Measurements from ENCODE around the gene UACA. TPM values are rescaled to one million over a fixed set of nuclear protein-coding genes. Genes with fewer than 3 reads are reported as not detected.

Gene UACA
- total RNA-seq, 4 donors from 2014 or later, result 83.2 to 154 (median 107) TPM

DNA sequence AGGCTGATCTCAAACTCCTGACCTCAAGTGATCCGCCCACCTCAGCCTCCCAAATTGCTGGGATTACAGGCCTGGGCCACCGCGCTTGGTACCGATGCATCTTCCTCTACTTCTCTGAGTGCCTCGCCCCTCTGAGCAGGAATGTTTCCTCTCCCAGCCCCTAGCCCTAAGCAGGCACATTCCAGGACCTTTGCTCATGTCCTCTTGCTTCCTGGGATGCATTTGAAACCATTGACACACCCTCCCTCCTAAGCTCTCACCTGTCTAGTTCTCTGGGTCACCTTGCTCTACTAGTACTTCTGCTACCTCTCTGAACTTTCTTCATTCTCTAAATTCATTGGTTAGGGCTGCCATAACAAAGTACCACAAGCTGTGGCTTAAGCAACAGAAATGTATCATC, 17.9 kb upstream of the UACA start:
- TF ChIP-seq, protein P1, sequence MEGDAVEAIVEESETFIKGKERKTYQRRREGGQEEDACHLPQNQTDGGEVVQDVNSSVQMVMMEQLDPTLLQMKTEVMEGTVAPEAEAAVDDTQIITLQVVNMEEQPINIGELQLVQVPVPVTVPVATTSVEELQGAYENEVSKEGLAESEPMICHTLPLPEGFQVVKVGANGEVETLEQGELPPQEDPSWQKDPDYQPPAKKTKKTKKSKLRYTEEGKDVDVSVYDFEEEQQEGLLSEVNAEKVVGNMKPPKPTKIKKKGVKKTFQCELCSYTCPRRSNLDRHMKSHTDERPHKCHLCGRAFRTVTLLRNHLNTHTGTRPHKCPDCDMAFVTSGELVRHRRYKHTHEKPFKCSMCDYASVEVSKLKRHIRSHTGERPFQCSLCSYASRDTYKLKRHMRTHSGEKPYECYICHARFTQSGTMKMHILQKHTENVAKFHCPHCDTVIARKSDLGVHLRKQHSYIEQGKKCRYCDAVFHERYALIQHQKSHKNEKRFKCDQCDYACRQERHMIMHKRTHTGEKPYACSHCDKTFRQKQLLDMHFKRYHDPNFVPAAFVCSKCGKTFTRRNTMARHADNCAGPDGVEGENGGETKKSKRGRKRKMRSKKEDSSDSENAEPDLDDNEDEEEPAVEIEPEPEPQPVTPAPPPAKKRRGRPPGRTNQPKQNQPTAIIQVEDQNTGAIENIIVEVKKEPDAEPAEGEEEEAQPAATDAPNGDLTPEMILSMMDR (IDR thresholded peaks at IDR 0.05; ENCODE audit: low read depth), result no peak

DNA sequence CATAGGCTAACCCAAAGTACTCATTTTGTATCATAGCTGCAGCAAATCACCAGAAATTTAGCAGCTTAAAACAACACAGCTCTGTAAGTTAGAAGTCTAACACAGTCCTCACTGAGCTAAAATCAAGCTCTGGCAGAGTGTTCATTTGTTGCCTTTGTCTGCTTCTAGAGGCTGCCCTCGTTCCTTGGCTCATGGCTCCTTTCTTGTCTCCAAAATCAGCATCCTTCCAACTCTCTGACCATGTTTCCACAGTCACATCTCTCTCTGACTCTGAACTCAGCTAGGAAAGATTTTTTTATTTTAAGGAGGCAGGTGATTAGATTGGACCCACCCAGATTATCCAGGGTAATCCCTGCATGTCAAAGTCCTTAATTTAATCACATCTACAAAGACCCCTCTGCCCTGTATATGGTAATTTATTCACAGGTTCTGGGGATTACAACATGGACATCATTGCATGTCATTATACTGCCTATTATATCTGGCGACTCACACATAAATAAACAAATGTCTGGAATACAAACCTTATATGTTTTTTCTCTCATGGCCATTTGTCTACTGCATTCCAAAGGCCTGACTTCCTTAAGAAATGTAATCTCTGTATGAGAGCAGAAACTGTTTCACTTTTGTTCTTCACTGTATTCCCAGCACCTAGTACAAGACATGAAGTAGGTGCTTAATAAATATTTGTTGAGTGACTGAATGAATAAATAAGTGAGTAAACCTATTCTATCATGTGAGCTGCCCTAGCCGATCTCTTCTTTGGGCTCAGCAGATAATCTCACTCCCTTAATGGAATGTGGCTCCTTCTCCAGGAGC, 15.1 kb upstream of the UACA start:
- TF ChIP-seq, protein P1 (IDR thresholded peaks at IDR 0.05; ENCODE audit: low read depth), result no peak

DNA sequence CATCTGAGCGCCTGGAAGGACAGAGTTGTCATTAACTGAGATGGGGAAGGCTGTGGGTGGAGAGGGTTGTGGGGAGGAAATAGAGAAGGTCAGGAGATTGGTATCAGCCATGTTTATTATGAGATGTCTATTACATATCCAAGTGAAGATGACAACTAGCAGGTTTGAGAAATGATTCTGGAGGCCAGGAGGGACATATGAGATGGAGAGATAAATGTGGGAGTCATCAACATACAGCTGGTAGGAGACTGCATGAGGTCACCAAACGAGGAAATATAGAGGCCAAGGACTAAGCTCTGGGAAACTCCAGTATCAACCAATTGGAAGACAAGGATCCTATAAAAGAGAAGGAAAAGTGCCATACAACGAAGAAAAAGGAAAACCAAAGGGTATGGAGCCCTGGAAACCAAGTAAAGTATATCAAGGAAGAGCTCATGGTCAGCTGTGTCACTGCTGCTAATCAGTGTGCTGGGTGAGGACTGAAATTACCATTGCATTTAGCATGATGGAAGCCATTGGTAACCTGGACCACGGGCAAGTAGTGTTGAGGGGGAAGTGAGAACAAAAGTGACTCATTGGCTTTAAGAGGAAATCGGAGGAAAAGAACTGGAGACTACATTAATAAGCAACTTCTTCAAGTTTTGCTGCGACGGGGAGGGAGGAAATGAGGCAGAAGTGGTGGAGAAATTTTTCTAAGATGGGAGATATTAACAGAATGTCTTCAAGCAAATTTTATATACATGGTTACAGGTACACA, 14.0 kb upstream of the UACA start:
- TF ChIP-seq, protein P1 (IDR thresholded peaks at IDR 0.05; ENCODE audit: low read depth), result no peak

DNA sequence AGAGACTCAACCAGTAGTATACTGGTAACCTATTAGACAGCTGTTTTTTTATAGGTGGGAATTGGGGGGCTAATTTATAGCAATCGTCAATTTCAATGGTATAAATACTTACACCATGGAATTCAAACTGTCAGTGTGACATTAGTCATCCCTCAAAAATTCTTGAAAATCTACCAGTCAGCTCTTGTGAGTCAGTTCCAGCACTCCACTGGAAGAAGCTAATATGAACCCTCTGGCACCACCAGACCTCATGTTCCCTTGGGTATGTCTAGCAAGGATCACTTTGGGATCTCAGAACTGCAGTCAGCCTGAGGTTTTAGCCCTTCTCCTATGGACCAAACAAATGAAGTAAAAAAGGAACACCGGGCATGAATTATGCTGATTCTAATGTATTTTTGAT, 11.8 kb upstream of the UACA start:
- TF ChIP-seq, protein P1 (IDR thresholded peaks at IDR 0.05; ENCODE audit: low read depth), result no peak

DNA sequence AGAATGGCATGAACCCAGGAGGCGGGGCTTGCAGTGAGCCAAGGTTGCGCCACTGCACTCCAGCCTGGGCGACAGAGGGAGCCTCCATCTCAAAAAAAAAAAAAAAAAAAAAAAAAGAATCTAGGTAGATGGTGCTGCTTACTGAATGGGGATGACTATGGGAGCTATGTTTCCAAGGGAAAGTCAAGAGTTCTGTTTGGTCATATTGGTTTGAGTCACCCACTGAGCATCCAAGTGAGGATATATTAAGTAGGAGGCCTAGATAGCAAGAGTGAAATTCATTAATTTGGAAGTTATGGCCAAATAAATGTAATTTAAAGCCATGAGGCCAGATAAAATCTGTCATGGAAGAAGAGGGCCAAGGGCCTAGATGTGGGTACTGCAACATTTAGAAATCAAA, 9.0 kb upstream of the UACA start:
- TF ChIP-seq, protein P1 (IDR thresholded peaks at IDR 0.05; ENCODE audit: low read depth), result no peak

GRCh38 chr15:70770863-70771262, 7.5 kb upstream of the UACA start:
- TF ChIP-seq, protein P1 (IDR thresholded peaks at IDR 0.05; ENCODE audit: low read depth), result no peak

DNA sequence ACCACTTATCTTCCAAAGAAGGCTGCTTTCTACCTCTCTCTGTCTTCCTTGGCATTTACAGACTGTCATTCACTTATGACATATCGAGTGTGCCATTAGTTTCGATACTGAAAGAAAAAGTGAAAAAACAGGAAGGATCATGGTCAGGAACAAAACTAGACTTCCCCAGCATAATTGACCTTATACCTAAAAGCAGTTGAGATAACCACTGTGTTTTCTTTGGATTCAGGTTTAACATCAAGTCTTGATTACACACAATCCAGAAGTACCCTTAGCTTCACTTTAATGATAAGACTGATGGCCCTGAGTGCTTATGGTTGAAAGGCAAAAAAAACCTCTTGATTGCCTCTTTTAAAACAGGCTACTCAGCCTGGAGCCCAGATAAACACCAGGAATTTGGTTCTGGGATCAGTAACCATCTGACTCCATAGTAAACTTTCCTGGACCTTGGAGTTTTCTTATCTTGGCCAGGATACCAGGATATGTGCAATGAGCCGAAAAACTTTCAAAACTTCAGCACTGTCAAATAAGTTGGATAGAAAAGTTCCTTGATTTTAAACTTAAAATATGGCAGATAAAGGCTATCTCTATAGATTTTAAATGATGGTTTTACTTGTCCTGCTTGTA, 5.0 kb upstream of the UACA start:
- TF ChIP-seq, protein P1 (IDR thresholded peaks at IDR 0.05; ENCODE audit: low read depth), result no peak
